Measurements from ENCODE around the gene KIF1B. TPM values are rescaled to one million over a fixed set of nuclear protein-coding genes. Genes with fewer than 3 reads are reported as not detected.

KIF1B gene, protein sequence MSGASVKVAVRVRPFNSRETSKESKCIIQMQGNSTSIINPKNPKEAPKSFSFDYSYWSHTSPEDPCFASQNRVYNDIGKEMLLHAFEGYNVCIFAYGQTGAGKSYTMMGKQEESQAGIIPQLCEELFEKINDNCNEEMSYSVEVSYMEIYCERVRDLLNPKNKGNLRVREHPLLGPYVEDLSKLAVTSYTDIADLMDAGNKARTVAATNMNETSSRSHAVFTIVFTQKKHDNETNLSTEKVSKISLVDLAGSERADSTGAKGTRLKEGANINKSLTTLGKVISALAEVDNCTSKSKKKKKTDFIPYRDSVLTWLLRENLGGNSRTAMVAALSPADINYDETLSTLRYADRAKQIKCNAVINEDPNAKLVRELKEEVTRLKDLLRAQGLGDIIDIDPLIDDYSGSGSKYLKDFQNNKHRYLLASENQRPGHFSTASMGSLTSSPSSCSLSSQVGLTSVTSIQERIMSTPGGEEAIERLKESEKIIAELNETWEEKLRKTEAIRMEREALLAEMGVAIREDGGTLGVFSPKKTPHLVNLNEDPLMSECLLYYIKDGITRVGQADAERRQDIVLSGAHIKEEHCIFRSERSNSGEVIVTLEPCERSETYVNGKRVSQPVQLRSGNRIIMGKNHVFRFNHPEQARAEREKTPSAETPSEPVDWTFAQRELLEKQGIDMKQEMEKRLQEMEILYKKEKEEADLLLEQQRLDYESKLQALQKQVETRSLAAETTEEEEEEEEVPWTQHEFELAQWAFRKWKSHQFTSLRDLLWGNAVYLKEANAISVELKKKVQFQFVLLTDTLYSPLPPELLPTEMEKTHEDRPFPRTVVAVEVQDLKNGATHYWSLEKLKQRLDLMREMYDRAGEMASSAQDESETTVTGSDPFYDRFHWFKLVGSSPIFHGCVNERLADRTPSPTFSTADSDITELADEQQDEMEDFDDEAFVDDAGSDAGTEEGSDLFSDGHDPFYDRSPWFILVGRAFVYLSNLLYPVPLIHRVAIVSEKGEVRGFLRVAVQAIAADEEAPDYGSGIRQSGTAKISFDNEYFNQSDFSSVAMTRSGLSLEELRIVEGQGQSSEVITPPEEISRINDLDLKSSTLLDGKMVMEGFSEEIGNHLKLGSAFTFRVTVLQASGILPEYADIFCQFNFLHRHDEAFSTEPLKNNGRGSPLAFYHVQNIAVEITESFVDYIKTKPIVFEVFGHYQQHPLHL (N-terminal part only)
- 8.8 to 15.9 TPM (median 13.1 TPM) in 5 replicates for total RNA-seq (2022; extraction: Qiagen RNA extraction; ENCODE audit: low read depth)

DNA sequence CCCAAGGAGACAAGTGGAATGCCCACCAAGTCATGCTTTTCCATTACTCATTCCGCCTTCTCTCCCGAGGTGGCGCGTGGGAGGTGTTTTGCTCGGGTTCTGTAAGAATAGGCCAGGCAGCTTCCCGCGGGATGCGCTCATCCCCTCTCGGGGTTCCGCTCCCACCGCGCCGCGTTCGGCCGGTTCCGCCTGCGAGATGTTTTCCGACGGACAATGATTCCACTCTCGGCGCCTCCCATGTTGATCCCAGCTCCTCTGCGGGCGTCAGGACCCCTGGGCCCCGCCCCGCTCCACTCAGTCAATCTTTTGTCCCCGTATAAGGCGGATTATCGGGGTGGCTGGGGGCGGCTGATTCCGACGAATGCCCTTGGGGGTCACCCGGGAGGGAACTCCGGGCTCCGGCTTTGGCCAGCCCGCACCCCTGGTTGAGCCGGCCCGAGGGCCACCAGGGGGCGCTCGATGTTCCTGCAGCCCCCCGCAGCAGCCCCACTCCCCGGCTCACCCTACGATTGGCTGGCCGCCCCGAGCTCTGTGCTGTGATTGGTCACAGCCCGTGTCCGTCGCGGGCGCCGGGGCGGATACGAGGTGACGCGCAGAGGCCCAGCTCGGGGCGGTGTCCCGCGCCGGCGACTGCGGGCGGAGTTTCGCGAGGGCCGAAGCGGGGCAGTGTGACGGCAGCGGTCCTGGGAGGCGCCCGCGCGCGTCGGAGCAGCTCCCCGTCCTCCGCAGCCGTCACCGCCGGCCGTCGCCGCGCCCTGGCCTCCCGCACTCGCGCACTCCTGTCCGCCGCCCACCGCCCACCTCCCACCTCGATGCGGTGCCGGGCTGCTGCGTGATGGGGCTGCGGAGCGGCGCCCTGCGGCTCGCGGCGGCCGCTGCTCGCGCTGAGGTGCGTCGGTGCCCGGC is at the start of gene KIF1B:
TSS of gene KIF1B (plus strand) at position 666 of the 906 bp plus-strand sequence. CDS start 21,759 bp downstream, outside the sequence.

DNA sequence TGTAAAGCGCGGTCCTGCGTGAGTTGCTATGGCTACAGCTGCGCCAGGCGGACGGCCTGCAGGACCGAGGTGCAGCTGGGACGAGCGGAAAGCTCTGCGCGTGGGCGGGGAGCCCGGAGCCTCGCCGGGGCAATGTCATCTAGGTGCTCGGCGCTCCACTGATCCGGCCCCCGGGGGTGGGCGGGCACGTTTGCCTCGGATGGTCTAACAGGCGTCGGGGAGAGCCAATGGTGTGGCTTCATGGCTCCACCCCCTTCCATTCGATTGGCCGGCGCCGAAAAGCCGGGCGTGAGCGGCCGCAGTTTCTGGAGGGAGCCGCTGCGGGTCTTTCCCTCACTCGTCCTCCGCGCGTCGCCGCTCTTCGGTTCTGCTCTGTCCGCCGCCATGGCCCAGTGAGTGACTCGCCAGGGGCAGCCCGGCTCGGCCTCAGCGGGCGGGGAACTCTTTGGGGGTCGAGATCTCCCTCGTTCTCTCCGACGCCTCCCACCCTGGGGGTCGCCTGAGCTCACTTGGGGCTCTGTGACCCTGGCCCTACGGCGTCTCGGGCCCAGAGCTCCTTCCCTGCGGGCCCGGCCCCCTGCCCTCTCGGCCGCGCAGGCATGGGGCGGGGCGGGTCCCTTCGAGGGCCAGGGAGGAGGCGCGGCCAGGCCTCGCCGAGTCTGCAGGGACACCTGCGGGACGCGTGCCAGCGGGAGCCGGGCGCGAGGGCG is 188.5 kb downstream of the KIF1B start, which contains the start of gene PGD:
TSS of gene PGD (plus strand) at position 331 of the 710 bp plus-strand sequence. CDS start at position 385, 54 bp downstream.

DNA sequence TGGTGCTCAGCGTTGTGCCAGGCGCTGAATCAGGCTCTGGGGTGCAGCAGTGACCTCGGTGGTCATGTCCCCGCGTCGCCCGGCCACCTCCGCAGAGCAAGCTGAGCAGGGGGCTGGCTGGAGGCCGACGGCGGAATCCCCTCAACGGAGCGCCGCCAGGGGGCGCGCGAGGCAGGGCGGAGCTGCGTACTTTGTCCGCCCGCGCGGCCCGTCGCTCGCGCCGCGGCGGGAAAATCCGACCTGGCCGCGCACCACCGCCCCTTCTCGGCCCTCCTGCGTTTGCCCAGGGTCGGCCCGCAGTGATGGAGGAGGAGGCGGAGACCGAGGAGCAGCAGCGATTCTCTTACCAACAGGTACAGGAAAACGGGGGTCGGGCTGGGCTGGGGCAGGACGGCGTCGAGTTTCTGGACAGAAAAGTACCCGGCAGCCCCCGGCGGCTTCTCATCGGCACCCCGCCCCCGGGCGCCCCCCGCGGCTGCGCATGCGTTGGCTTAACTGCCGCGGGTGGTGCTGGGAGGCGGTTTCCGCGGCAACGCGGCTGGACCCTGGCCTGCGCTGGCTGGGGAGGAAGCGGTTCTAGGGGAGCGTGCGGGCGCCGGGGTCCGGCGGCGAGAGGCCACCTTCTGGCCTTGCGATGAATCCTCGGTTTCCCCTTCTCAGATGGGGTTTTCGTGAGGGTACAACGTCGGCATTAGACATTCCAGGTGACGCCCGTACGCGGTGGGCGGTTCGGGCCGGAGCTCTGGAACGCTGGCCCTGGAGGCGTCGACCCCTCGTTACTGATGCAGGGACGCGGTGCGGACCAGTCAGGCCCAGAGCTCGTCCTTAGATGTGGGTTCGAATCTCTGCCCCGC is 220.1 kb downstream of the KIF1B start, which contains the start of gene CENPS:
TSS of gene CENPS (plus strand) at position 218 of the 854 bp plus-strand sequence. CDS start at position 303, 85 bp downstream.

Other genes with a start within 250 kb of the KIF1B start
- 4.5 to 11.2 TPM (median 5.1 TPM) in 5 replicates for gene RBP7, start 213.3 kb upstream of the KIF1B start, total RNA-seq (2022; extraction: Qiagen RNA extraction; ENCODE audit: low read depth)
- 12.0 to 14.8 TPM (median 13.0 TPM) in 5 replicates for gene UBE4B, start 177.6 kb upstream of the KIF1B start, total RNA-seq (2022; extraction: Qiagen RNA extraction; ENCODE audit: low read depth)
- gene PGD, start 188.5 kb downstream of the KIF1B start, total RNA-seq (2022; extraction: Qiagen RNA extraction; ENCODE audit: low read depth), result 1,113 to 1,205 TPM (median 1,146 TPM) in 5 replicates
- gene CENPS, start 219.9 kb downstream of the KIF1B start, total RNA-seq (2022; extraction: Qiagen RNA extraction; ENCODE audit: low read depth), result 25.4 to 36.8 TPM (median 29.0 TPM) in 5 replicates
- 0.25 to 0.28 TPM in 2 of 5 replicates, not detected in the others for gene CORT, start 239.5 kb downstream of the KIF1B start, total RNA-seq (2022; extraction: Qiagen RNA extraction; ENCODE audit: low read depth)